Suppressor macrophage treated with lipopolysaccharide for 1 hour (primary cell): Measurements from ENCODE around the gene MAPK8IP3.

Source experiments
- DNase-seq, 3 donors: peaks; one replicate each; pipeline ENCODE4 v3.0.0-alpha.2; 2020 to 2022

MAPK8IP3 gene

DNA sequence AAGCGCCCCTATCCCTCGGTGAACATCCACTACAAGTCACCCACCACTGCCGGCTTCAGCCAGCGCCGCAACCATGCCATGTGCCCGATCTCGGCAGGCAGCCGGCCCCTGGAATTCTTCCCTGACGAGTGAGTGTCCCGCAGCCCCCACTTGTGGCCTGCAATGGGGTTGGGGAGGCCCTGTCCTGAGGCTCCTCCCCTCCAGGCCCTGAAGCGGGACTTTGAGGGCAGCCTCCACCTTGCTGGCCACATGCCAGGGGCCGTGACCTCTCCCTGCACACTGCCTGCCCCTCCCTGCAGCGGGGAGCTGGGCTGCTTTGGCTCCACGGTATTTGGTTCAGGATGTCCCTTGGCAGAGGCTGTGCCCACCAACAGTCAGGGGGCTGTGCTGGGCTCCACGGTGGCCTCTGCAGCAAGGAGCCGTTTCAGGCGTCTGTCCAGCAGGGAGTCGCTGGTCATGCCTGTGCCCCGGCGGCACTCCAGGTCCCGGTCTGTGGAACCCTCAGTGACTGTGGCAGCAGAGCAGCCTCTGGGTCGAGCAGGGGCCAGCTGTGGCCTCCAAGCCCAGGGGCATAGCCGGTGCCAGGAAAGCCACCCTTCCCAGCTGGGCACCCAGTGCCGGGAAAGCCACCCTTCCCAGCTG is 57.0 kb downstream of the MAPK8IP3 start:
- DNase-seq = no peak

DNA sequence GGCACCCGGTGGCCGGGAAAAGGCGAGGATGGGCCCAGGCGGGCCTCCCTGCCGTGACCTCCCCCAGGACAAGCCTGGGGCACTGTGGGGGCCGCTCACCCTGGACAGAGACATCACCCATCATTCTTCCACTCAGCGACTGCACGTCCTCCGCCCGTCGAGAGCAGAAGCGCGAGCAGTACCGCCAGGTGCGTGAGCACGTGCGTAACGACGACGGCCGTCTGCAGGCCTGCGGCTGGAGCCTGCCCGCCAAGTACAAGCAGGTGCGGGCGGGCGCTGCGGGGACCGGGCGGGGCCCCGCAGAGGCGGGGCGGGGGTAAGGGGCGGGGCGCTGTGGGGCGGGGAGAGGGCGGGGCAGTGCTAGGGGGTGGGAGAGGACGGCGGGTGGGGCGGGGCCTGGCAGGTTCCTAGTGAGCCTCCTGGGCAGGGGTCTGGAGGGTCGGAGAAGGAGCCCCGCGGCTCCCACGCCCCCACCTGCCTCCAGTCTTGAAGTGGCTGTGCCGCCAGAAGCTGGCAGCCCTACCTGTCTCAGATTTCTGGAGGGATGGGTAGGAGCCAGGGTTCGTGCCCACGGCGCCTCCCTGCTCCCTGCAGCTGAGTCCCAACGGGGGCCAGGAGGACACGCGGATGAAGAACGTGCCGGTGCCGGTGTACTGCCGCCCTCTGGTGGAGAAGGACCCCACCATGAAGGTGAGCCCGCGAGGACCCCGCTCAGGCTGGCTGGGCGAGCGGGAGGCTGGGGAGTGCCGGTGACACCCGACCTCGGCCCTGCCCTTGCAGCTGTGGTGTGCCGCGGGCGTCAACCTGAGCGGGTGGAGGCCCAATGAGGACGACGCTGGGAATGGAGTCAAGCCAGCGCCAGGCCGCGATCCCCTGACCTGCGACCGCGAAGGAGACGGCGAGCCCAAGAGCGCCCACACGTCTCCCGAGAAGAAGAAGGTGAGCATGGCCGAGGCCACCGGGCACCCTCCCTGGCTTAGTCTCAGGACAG is 57.8 kb downstream of the MAPK8IP3 start:
- DNase-seq = peak in 1 of 3 donors; percentile 5

GRCh38 chr16:1764971-1765370 is 59.0 kb downstream of the MAPK8IP3 start:
- no peak for DNase-seq

DNA sequence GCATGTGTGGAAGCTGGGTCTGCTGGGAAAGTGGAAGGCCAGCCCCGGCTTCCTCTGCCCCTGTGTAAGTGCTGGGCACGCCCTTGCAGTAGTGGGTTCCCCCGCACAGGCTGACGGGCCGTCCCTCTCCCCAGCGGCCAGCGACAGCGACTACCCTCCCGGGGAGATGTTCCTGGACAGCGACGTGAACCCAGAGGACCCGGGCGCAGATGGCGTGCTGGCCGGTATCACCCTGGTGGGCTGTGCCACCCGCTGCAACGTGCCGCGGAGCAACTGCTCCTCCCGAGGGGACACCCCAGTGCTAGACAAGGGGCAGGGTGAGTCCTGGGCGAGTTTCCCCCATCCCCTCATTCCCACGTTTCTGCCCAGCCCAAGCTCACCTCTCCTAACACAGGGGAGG is 59.8 kb downstream of the MAPK8IP3 start:
- DNase-seq = no peak

- no peak for DNase-seq
These were observed 60.2 kb downstream of the MAPK8IP3 start for GRCh38 chr16:1766231-1766630.

GRCh38 chr16:1766701-1767100 is 60.7 kb downstream of the MAPK8IP3 start:
- no peak for DNase-seq

- no peak for DNase-seq
These were observed 61.4 kb downstream of the MAPK8IP3 start for GRCh38 chr16:1767116-1767994.

- no peak for DNase-seq
These were observed 62.2 kb downstream of the MAPK8IP3 start for GRCh38 chr16:1768061-1768766.

GRCh38 chr16:1768767-1769401 is 62.9 kb downstream of the MAPK8IP3 start:
- DNase-seq = no peak

GRCh38 chr16:1769402-1770300 is 63.7 kb downstream of the MAPK8IP3 start:
- no peak for DNase-seq

GRCh38 chr16:1770328-1771187 is 64.6 kb downstream of the MAPK8IP3 start:
- DNase-seq = peak; percentile 38 to 76 (median 46)

- DNase-seq = peak; percentile 71 to 91 (median 81)
These were observed 65.3 kb downstream of the MAPK8IP3 start, which contains the start of gene NME3 for GRCh38 chr16:1771188-1771863. Gene NME3 (minus strand): TSS chr16:1771543. CDS start chr16:1771534, 9 bp downstream.

GRCh38 chr16:1771864-1772361 is 65.9 kb downstream of the MAPK8IP3 start:
- DNase-seq = peak in 1 of 3 donors; percentile 21

DNA sequence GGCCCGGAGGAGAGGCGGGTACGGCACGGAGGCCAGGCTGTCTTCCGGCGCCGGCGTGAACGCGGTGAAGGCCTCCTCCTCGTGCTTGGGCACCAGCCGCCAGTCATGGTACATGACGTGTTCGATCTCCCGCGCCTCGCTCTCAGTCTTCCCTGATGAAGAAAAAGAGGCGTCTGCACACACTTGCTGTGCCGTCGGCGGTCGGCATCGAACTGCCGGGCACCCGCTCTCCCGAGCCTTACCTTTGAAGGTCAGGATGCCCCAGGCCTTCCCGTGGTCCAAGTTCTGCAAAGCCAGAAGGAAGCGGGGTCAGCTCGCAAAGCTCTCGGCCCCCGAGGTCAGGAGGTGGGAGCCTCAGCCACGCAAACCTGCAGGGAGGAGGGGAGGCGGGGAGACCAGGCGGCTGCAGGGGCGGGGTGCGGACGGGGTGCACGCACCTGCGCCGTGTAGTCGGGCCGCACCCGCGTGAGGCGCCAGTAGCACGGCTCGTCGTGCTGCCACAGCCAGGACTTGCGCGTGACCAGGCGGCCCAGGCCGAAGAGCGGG is 66.4 kb downstream of the MAPK8IP3 start, which contains the start of gene EME2:
Gene EME2, plus strand, starts transcription at position 449 of the 546 bp plus-strand sequence. CDS start 418 bp downstream, outside the sequence.
- peak in 2 of 3 donors; percentile 36 to 46 for DNase-seq

DNA sequence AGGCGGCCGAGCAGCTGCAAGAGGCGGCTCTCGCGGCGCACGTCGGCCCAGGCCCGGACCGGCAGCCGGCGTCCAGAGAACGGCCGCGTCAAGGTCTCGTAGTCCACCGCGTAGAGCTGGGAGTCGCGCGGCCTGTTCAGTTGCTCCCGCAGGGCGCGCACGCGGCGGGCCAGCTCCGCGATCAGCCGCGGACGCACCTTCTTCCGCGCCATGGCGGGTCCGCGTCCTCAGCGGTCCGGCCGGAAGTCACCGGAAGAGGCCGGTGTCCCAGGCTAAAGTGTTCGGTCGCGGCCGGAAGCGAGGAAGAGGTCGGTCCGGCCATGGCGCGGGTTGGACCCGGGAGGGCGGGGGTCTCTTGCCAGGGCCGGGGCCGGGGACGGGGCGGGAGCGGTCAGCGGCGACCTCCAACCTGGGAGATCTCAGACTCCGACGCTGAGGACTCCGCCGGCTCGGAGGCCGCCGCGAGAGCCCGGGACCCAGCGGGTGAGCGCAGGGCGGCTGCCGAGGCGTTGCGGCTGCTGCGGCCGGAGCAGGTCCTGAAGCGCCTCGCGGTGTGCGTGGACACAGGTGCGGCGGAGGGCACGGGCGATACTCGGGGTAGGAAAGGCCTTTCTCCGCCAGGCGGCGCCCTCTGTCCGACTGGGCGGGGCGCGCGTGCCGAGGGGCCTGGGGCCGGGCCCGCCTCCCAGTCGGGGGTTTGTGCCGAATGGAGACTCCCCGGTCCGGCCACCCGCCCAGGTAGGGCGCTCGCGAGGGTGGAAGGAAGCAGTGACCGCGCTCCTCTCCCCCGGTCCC is 67.1 kb downstream of the MAPK8IP3 start, which contains the start of gene MRPS34:
Gene MRPS34, minus strand, starts transcription at position 227 of the 795 bp plus-strand sequence. Its CDS starts 15 bp downstream, at position 212.
- DNase-seq = peak; percentile 88 to 95 (median 93)

- DNase-seq = peak; percentile 35 to 60 (median 53)
These were observed 67.9 kb downstream of the MAPK8IP3 start for GRCh38 chr16:1773703-1774447.
